ENCODE results near the gene TBCK. TPM values are rescaled to one million over a fixed set of nuclear protein-coding genes. Genes with fewer than 3 reads are reported as not detected.

Gene TBCK
- total RNA-seq, 2 experiments from 2014 or later, result 23.5 to 29.0 TPM

DNA sequence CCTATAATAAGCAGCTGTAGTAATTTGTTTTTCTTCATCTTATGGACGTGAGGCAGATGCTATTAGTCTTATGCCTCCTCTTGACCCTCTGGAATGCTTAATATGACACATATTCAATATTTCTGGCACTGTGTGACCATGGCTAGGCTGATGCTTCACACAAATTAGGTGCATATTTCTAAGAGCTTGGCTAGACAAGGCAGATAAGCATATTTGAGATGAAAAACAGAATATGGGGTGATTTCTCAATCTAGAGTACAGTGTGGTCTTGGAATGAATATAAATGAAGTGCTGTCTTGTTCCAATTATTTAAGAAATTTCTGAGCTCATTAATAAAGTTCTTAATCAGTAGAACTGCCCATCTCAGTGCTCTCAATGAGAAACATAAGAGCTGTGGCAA is 264.5 kb downstream of the TBCK start:
- no peaks in the 10 kb centered on the region for H3K9me3 ChIP-seq (ENCODE audit: control insufficient read depth in 1 of 2, insufficient read depth in 1 of 2, low read length in 2 of 2)
- POLR2A ChIA-PET, result no interaction called here
- no peak overlapping the region for H3K4me3 Mint-ChIP-seq
- DNase-seq (no peak), ATAC-seq (ENCODE audit: poor library complexity) (no peak)
- H3K27me3 ChIP-seq (ENCODE audit: control insufficient read depth in 1 of 2, insufficient read depth in 2 of 2, low read length in 2 of 2), result no peaks in the 10 kb centered on the region
- H3K36me3 ChIP-seq (ENCODE audit: insufficient read depth, low read length), result no peaks in the 10 kb centered on the region
- no peak overlapping the region for H3K4me3 ChIP-seq (ENCODE audit: low read length)
- H3K4me1 Mint-ChIP-seq (ENCODE audit: low read depth), result no peaks in the 10 kb centered on the region
- no peaks in the 10 kb centered on the region for H3K27me3 Mint-ChIP-seq
- CTCF ChIA-PET, result no interaction called here
- peaks cover 16% of the 10 kb centered on the region for H3K36me3 Mint-ChIP-seq (ENCODE audit: low read depth)
- intact Hi-C loops (cut with DNase I, micrococcal nuclease), result no loop called here
- no peaks in the 10 kb centered on the region for H3K9me3 Mint-ChIP-seq
- no peaks in the 10 kb centered on the region for H3K4me1 ChIP-seq (ENCODE audit: insufficient read depth, low read length)
- no peak overlapping the region for H3K27ac ChIP-seq (ENCODE audit: low read depth in 1 of 2, low read length in 2 of 2)
- H3K27ac Mint-ChIP-seq, result no peak overlapping the region
- TF ChIP-seq, protein P1, sequence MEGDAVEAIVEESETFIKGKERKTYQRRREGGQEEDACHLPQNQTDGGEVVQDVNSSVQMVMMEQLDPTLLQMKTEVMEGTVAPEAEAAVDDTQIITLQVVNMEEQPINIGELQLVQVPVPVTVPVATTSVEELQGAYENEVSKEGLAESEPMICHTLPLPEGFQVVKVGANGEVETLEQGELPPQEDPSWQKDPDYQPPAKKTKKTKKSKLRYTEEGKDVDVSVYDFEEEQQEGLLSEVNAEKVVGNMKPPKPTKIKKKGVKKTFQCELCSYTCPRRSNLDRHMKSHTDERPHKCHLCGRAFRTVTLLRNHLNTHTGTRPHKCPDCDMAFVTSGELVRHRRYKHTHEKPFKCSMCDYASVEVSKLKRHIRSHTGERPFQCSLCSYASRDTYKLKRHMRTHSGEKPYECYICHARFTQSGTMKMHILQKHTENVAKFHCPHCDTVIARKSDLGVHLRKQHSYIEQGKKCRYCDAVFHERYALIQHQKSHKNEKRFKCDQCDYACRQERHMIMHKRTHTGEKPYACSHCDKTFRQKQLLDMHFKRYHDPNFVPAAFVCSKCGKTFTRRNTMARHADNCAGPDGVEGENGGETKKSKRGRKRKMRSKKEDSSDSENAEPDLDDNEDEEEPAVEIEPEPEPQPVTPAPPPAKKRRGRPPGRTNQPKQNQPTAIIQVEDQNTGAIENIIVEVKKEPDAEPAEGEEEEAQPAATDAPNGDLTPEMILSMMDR (IDR thresholded peaks at IDR 0.05), result no peak

DNA sequence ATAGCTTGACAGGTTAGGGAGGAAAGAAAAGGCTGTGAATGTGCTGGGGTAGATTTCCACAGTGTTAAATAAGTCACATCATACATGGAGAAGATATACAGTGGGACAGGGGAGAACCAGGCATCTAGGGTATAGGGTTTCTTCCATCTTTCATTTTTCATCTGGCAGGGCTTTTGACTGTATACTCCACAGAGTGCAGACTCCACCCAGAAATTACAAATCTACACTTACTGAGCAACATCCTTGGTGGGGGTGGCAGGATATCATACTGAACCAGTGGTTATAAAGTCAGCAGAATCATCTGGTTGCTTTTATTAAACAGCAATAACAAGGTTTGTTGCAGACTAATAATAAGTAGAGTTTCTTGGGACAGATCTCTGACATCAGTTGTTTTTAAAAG is 266.5 kb downstream of the TBCK start:
- Histone ChIP-seq H3K27me3 (ENCODE audit: control insufficient read depth in 1 of 2, insufficient read depth in 2 of 2, low read length in 2 of 2) (no peaks in the 10 kb centered on the region), H3K27ac (ENCODE audit: low read depth in 1 of 2, low read length in 2 of 2) (no peak overlapping the region), H3K36me3 (ENCODE audit: insufficient read depth, low read length) (no peaks in the 10 kb centered on the region), H3K4me3 (ENCODE audit: low read length) (no peak overlapping the region), H3K4me1 (ENCODE audit: insufficient read depth, low read length) (no peaks in the 10 kb centered on the region), H3K9me3 (ENCODE audit: control insufficient read depth in 1 of 2, insufficient read depth in 1 of 2, low read length in 2 of 2) (no peaks in the 10 kb centered on the region)
- CTCF ChIA-PET, result no interaction called here
- Mint-ChIP-seq H3K4me3 (no peak overlapping the region), H3K36me3 (ENCODE audit: low read depth) (peaks cover 29% of the 10 kb centered on the region), H3K27me3 (no peaks in the 10 kb centered on the region), H3K9me3 (no peaks in the 10 kb centered on the region), H3K27ac (no peak overlapping the region), H3K4me1 (ENCODE audit: low read depth) (no peaks in the 10 kb centered on the region)
- POLR2A ChIA-PET, result no interaction called here
- intact Hi-C loops (cut with DNase I, micrococcal nuclease), result no loop called here
- TF ChIP-seq, protein P1 (IDR thresholded peaks at IDR 0.05), result no peak
- DNase-seq (no peak), ATAC-seq (ENCODE audit: poor library complexity) (no peak)

DNA sequence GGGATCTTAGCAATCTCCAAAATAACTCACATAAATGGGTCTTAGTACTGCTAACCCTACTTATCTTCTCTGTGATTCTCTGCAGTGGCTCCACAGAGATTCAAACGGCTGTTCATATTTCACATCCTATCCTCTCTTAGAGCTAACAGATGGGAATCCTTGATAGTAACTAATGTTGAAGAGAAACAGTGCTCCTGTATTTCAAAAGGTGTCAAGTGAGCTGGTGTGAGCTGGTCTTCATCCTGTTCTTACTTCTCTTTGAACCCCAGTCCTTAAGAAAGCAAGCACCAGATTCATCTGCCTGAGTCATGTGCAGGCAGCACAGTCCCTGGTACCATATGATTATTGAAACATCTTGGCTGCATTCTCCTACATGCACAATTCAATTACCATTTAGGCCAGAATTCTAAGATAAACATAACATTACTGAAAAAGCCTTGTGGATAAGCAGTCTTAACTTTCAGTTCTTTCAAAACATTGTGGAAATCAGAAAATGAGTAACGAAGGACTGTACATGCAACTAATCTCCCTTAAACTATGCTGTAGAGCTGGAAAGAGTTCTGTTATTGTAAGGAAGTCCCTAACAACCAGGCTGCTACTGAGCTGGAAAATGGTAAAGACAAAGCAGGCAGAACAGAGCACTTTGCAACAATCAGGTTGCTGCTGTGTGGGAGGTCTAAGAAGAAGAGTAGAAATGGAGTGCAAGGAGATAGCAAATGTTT is 267.6 kb downstream of the TBCK start:
- intact Hi-C loops (cut with DNase I, micrococcal nuclease), result no loop called here
- ATAC-seq (ENCODE audit: poor library complexity) (no peak), DNase-seq (no peak)
- Histone ChIP-seq H3K4me1 (ENCODE audit: insufficient read depth, low read length) (no peaks in the 10 kb centered on the region), H3K27ac (ENCODE audit: low read depth in 1 of 2, low read length in 2 of 2) (no peak overlapping the region), H3K9me3 (ENCODE audit: control insufficient read depth in 1 of 2, insufficient read depth in 1 of 2, low read length in 2 of 2) (no peaks in the 10 kb centered on the region), H3K4me3 (ENCODE audit: low read length) (no peak overlapping the region), H3K27me3 (ENCODE audit: control insufficient read depth in 1 of 2, insufficient read depth in 2 of 2, low read length in 2 of 2) (no peaks in the 10 kb centered on the region), H3K36me3 (ENCODE audit: insufficient read depth, low read length) (no peaks in the 10 kb centered on the region)
- Mint-ChIP-seq H3K4me1 (ENCODE audit: low read depth) (no peaks in the 10 kb centered on the region), H3K4me3 (no peak overlapping the region), H3K9me3 (no peaks in the 10 kb centered on the region), H3K36me3 (ENCODE audit: low read depth) (peaks cover 29% of the 10 kb centered on the region), H3K27me3 (no peaks in the 10 kb centered on the region), H3K27ac (no peak overlapping the region)
- ChIA-PET CTCF (no interaction called here), POLR2A (no interaction called here)
- TF ChIP-seq, protein P1 (IDR thresholded peaks at IDR 0.05), result no peak

Data from CD4-positive, alpha-beta T cell (primary cell).